ENCODE data around the gene ADCK2.

DNA sequence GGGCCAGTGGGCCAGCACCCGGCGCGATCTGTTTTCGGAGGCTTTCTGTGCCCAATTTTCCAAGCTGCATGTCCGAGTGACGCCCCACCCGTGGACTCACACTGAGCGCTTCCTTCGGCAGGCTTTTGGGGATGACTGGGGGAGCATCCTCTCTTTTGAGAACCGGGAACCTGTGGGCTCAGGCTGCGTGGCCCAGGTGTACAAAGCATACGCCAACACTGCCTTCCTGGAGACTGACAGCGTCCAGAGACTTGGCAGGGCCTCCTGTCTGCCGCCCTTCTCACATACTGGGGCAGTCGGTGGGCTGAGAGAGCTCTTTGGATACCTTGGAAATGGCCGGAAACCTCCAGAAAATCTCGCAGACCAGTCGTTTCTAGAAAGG, 1.0 kb downstream of the ADCK2 start:
- TF ChIP-seq GATA3 (IDR thresholded peaks at IDR 0.05; ENCODE audit: low read depth, low read length) (no peak), GATA2 (IDR thresholded peaks at IDR 0.05; ENCODE audit: low read depth, low read length) (no peak)
